GM23248 (cell line): ENCODE measurements around the gene AKAP10.

Experiments
- EZH2 ChIP-seq: fragments of 200-600 bp; sonication (generic); IDR thresholded peaks from 2 replicates; pipeline ENCODE4 v1.6.1; 2018; ENCODE audit warnings: antibody characterized with exemption, mild to moderate bottlenecking; ENCODE audit not compliant: insufficient read depth, poor library complexity, severe bottlenecking
- EZH2phosphoT487 ChIP-seq: fragments of 200-600 bp; sonication (generic); IDR thresholded peaks from 2 replicates; pipeline ENCODE4 v1.6.1; 2018; ENCODE audit warnings: antibody characterized with exemption, moderate library complexity, mild to moderate bottlenecking, low read depth; ENCODE audit not compliant: insufficient read depth

GRCh38 chr17:20010099-20010863, 32.7 kb upstream of the AKAP10 start:
- TF ChIP-seq EZH2phosphoT487 (no peak), EZH2 (peak; percentile 58)
